CD4-positive, alpha-beta T cell treated with Interleukin-15 for 4 hours (primary cell): ENCODE results near the gene SUMO3.

Source experiments
- DNase-seq: peaks from one replicate; pipeline ENCODE4 v3.0.0-alpha.2; 2020; ENCODE audit warnings: low spot score

The SUMO3 gene

DNA sequence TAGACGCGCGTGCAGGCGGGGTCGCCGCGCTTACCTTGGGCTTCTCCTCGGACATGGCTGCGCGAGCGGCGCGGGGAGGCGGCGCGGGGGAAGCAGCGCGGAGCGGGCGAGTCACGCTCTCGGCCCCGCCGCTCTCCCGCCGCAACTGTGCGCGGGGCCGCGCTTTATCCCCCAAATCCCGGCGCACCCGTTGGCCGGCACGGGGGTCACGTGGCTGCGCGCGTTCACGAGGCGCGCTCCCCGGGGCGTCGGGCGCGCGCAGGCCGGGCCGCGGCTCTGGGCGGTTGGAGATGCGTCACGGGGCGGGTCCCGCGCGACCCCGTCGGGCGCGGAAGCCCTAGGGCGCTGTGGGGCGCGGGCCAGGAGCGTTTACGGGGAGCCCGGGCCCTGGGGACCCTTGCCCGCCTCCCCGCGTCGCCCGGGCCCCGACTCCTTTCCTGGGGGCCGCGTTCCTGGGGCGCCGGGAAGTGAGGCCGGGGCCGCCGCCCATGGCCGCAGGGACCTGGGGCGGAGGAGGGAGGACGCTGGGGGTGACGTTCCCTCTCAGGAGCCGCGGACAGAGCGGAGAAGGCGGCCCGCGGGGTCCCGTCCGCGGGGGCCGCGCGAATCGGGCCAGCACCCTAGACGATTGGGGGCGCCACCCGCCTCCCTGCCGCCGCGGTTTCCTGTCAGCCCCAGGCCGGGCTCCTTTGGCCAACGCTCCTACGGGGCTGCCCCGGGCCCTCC, at the start of gene SUMO3:
Gene SUMO3 (minus strand): TSS at position 149 of the 726 bp plus-strand sequence. CDS start 94 bp downstream, at position 55.
- peak; percentile 86 for DNase-seq

- no peak for DNase-seq
These were observed 49.6 kb upstream of the SUMO3 start for GRCh38 chr21:44867464-44867863.

- no peak for DNase-seq
These were observed 48.9 kb upstream of the SUMO3 start for GRCh38 chr21:44866780-44867179.

DNA sequence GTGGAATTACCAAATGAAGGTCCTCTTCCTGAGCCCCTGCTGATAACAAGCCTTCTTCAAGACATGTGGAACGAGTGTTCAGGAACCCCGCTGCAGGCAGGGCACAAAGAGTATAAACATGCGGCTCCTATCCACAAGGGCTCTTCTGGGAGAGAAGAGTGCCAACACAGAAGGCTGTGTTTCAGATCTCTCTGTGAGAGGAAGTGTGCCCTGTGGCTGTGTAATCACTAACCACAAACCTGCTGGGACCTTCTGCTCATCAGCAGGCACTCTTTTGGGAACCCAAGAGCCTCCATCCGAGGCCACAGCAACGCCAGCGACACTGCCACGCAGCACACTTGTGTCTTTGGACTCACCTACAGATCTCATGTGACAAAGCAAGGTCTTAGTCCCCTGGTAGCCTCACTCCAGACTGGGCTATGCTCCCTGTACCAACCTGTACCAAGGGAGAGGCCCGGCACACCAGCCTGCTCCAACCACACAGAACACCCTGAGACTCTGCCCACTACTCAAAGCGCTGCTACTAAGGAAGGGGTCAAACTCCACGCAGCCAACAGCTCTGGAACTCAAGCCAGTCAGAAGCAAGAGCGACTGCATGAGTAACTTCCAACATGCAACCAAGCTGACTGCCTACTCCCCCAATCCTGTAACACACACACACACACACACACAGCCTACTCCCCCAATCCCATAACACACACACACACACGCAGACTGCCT, 47.9 kb upstream of the SUMO3 start:
- no peak for DNase-seq

DNA sequence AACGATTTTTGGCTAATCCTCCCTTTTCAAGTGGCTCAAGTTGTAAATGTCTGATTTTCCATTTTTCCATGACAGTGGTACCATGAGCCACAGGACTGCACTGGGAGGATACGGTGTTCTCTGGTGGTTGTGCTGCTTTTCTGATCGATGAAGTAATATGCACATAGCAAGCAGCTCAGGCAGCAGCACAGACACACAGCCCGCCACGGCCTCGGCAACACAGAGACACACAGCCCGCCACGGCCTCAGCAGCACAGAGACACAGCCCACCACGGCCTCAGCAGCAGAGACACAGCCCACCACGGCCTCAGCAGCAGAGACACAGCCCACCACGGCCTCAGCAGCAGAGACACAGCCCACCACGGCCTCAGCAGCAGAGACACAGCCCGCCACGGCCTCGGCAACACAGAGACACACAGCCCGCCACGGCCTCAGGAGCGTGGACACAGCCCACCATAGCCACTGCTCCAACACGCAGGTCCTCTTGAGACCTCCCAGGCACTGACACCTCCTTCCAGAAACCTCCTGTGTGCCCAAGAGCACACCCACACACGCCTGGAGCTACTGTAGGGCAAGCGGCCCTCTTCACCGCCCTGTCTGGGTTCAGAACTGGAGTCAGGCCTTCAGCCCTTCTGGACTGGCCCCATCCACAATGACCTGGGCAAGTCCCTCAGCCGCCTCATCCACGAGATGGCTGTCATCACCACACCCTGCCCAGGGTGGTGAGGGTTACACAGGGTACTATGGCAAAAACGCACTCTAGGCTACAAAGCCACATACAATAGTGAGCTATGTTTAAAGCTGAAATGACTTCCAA, 45.2 kb upstream of the SUMO3 start:
- no peak for DNase-seq

DNA sequence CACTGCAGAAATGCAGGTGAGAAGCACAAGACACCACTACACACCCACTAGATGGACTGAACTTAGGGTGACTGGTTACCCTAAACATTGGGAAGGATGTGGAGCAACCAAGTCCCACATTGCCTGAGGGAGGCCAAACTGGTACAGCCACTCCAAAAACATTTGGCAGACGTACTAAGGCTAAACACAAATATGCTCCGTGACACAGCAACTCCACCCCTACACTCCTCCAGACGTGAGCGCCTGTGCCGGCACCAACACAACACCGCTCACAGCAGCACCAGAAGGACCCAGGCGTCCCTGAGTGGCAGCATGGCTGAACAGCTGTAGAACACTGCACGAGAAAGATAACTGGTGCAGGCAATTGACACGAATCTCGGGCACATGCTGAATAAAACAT, 40.9 kb upstream of the SUMO3 start:
- DNase-seq = no peak

DNA sequence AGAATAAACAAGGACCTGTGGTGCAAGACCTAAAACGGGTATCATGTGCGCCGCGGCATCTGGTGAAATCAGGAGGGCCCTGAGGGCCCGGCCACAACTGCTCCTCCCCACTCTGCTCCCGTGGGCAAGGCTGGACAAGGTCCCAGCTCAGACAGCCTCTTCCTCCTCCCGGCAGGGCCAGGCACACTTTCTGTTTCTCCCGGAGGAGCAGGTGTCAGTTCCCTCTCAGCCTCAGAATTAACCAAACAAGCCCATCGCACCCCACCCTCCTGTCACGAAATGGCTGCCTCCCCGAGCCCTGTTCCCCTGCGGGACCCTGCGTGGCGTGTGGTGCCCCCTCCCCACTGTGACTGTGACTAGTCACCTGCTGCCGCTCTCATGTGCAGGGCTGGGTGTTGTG, 40.4 kb upstream of the SUMO3 start:
- no peak for DNase-seq

GRCh38 chr21:44857127-44857892, 39.4 kb upstream of the SUMO3 start:
- no peak for DNase-seq

- DNase-seq = no peak
These were observed 38.3 kb upstream of the SUMO3 start for GRCh38 chr21:44856131-44856530.

DNA sequence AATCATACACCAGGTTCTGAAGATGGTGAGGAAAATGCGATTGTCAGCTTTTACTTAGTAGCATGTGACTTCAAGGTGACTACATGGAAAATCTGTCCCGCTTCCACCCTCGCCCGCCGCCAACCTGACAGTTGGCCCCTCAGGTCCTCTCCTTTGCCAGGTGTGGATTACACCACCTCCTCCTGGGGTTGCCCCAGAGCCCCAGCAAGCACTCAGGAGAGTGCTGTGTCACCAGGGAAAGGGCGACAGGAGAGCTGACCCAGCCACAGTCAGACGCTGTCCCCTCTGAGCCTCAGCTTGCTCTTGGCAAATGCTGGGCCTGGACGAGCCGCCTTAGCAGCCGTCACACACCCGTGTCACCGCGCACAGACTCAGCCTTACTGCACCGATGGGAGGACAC, 37.7 kb upstream of the SUMO3 start:
- no peak for DNase-seq

DNA sequence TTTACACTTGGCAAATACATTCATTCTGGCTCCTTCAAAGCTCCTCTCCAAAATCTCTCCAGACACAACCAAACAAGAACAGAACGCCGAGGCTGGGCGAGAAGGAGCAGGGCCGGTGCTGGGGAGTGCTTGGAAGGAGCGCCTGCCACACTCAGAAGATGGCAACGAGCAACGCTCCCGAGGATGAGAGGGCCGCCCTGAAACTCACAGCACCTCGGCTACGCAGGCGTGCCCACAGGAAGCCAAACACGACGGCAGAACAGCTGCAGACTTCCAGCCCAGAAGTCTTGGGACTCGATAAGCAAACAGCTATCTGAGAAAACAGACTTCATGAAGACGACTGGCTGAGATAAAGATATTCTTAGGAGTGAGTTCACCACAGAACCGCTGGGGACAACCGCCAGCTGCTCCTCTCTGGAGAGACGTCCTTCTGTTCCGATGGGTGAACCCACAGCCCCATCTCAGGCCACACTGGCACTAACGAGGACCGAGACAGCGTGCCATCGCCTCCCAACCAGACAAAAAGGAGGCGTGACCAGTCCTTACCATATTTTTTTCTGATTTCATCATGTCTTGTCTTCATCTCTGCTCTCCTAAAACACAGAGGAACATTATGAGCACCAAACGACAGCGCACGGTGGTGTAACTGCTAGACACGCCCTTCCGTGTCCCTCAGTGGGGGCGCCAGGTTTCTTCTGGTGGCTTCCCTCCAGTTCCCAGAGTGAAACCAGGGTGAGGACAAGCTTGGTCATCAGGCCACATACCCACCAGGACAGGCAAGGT, 37.0 kb upstream of the SUMO3 start:
- no peak for DNase-seq

GRCh38 chr21:44854391-44854663, 36.5 kb upstream of the SUMO3 start:
- DNase-seq = no peak

DNA sequence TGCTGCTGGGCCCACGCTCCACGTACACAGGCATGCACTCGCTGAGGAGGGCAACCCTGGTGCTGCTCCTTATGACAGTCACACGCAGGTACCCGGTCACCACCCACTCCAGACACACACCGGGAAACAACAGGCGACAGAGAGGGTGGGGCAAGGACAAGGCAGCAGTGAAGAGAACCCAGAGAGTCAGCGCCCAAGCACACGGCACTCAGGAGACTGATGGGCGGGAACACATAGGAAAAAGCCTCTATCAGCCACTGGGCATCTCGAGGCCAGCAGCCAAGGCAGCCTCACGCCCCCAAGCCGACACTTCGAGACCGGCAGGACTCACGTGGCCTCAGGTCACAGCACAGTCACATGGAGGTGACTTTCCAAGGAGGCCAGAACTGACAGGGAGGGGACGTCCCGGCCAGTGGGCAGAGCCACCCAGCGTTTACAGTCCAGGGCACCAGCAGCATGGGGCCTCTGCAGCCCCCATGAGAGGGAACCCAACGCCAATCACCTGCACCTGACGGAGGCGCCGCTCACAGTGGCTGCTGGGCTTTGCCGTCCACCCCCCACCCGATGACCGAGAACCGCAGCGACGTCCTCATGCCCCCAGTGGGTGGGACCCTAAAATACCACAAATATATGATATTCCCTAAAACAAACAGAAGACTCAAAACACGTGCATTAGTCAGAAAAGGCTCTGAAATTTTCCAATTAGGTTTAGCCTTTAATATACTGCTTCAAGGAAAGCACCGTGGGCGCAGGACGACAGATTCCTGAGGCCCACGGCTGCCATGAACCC, 35.9 kb upstream of the SUMO3 start:
- no peak for DNase-seq

DNA sequence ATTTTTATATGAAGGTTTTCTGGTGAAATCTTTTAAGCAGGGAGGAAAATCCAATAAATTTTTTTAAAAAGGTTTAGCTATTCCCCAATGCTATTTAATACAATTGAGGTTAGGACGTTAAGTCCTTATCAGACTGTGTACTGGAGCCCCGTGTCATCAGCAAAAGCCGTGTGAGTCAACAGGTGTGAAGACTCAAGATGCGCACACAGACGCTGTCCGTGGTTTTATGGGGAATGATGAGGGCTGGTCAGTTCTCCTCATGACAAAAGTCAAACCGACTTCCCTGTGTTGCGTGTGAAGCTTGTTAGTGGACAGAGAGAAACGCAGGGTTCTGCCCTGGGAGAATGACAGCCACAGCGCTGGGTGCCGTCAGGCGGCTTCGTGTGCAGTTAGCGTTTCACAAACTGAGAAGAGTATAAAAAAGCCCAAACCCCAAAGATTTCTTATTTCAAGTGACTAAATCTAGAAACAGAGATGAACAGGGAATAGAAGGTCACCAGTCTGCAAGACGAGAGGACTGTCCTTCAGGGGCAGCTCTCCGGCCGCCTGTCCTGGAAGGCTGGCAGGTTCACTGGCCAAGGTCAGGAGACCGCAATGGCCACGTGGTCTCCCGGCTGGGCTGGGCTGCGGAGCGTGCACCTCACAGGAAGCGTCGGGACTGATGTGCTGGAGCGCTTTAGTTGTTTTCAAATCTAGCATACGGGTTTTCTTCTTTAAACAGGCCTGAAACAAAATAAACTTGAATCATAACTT, 33.2 kb upstream of the SUMO3 start:
- no peak for DNase-seq

DNA sequence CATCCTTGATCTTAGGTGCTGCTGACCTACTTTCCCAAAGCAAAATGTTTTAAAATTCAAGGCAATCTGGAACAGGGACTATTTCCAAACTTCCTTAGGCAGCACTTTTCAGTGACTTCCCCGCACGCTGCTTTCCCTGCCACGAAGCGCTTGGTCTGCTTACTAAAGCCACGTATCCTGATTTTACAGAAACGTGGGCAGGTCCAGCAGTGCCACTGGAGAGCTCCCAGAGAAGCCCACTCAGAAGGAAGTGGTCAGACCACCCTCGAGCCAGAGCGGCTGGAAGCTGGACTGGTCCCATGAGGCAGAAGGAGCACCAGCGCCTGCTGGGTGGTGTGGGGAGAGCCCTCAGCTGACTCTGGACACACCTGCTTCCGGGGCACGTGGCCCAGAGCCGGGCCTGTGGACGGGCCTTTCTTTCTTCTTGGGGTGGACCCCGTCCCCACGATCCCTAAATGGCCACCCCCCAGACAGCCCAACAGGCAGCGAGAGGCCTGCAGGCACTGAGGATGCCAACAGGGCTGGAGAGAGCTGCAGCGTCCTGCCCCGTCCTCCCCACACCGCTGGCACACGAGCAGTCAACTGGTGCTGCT, 32.4 kb upstream of the SUMO3 start:
- DNase-seq = no peak

DNA sequence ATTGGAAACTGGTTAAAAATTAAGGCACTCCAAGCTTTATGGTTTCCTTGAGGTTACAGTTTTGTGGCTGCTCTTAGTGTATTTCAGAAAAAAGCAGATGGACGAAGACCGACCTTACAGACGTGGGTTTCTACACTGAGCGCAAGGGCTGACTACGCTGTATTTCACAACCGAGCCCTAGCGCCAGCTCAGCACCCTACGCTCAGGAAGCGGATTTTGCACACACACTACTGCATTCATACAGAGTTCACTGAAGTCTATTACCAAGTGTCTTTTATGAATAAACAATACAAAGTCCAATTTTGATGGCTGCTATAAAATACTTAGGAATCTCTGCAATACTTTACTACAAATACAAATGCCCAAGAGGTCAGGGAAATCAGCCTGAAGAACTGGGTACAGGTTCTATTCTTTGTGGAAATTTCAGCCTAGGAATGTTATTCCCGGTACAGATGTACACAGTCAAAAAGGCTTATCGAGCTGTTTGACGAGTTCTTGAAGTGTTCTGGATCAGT, 31.8 kb upstream of the SUMO3 start:
- DNase-seq = no peak

DNA sequence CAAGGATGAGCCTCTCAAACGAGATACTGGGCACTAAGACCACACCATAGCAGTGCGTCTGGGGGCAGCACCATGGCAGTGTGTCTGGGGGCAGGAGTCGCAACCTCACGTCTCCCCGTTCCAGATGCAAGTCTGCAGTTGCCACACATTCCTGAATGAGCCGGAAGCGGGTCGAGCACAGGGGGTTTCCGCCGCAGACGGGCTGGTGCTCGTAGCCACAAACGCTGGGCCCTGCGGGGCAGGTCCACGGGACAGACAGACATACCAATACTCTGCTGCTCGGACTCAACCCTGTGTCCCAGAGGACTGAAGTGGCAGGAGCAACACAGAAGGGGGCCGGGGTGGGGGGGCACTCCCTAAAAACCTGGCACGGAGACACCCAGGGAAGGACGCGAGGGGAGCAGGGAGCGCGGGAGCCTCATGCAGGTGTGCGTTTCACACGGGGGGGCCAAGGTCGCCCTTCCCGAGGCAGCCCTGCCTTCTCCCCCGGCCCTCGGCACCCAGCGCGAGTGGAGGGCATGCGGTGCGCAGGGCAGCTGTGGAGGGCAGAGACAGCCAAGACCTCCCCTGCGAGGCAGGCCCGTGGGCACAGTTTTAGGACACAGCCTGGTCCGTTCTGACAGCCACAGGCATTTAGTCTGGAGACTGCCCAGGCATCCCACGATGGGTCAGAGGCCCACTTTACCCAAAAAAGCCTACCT, 31.1 kb upstream of the SUMO3 start:
- no peak for DNase-seq

DNA sequence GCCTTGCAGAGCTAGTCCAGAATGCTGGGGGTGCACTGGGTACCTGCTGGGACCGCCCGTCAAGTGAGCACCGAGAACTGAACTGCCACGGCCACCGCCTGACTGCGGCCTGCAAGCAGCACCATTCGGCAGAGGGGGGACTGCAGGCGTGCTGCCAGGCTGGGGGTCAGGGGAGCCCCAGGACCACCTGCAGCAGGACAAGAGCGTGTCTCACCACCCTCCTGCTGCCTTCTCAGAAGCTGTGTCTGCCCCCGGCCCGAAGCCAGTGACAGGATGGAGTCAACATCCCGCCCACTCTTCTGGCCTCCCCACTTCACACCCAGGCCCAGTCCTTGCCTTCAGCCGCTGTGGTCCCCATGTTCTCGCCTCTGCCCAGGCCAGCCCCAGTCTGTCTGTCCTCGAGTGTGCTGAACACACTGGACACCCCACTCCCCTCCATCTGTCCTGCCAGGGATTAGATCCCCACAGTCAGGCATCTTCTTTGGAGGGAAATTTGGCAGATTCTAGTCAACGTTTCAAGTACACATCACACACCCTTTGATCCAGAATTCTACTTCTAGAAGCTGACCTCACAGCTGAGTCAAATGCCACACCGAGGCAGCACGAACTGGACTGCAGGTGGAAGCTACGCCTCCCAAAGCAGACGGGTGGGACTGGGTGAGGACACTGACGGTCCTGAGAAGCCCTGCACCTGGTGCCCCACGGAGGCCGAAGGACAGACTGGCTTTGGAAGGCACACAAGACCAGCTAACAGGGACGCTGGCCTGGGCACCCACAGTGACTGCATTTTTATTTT, 29.6 kb upstream of the SUMO3 start:
- DNase-seq = no peak
